HEK293 (cell line): ENCODE measurements around the gene ESRRA.

ENCODE experiments used
- GLI2 ChIP-seq: fragments of 450-650 bp; formaldehyde crosslinking; IDR thresholded peaks from 2 replicates; pipeline ENCODE4; 2017; ENCODE audit warnings: missing biosample characterization, missing genetic modification characterization, low read depth, borderline replicate concordance
- GLI4 ChIP-seq: fragments of 450-650 bp; formaldehyde crosslinking; IDR thresholded peaks from 2 replicates; pipeline ENCODE4 v1.5.1; 2016; ENCODE audit warnings: missing biosample characterization, missing genetic modification characterization
- GLIS2 ChIP-seq: fragments of 450-650 bp; formaldehyde crosslinking; IDR thresholded peaks from 2 replicates; pipeline ENCODE4 v1.5.1; 2016; ENCODE audit warnings: missing biosample characterization, missing genetic modification characterization
- KLF1 ChIP-seq: fragments of 450-650 bp; formaldehyde crosslinking; IDR thresholded peaks from 2 replicates; pipeline ENCODE4 v1.5.1; 2016; ENCODE audit warnings: missing biosample characterization, missing genetic modification characterization
- KLF10 ChIP-seq: fragments of 450-650 bp; IDR thresholded peaks from 2 replicates; pipeline ENCODE4 v1.5.1; 2018; ENCODE audit warnings: missing biosample characterization, mild to moderate bottlenecking, missing genetic modification characterization
- MEIS1 ChIP-seq: sonication (generic); formaldehyde crosslinking; IDR thresholded peaks from 2 replicates; pipeline ENCODE4 v1.8.1; 2022; ENCODE audit warnings: missing genetic modification reagents, mild to moderate bottlenecking, borderline replicate concordance
- MYNN ChIP-seq: fragments of 450-650 bp; formaldehyde crosslinking; IDR thresholded peaks from 2 replicates; pipeline ENCODE4 v1.5.1; 2016; ENCODE audit warnings: missing biosample characterization, missing genetic modification characterization, borderline replicate concordance
- SP2 ChIP-seq: fragments of 450-650 bp; formaldehyde crosslinking; IDR thresholded peaks from 2 replicates; pipeline ENCODE4 v1.5.1; 2016; ENCODE audit warnings: missing biosample characterization, missing genetic modification characterization
- SP7 ChIP-seq: fragments of 450-650 bp; formaldehyde crosslinking; IDR thresholded peaks from 2 replicates; pipeline ENCODE4 v1.5.1; 2016; ENCODE audit warnings: missing biosample characterization, missing genetic modification characterization
- WT1 ChIP-seq: fragments of 450-650 bp; formaldehyde crosslinking; IDR thresholded peaks from 2 replicates; pipeline ENCODE4 v1.5.1; 2016; ENCODE audit warnings: missing biosample characterization, missing genetic modification characterization
- YY2 ChIP-seq: fragments of 450-650 bp; formaldehyde crosslinking; IDR thresholded peaks from 2 replicates; pipeline ENCODE4 v1.5.1; 2016; ENCODE audit warnings: missing biosample characterization, missing genetic modification characterization
- ZBTB11 ChIP-seq: fragments of 450-650 bp; formaldehyde crosslinking; conservative IDR thresholded peaks from 2 replicates; pipeline ENCODE4 v1.5.1; 2016; ENCODE audit warnings: low read depth, missing biosample characterization, missing genetic modification characterization
- ZBTB20 ChIP-seq: fragments of 450-650 bp; formaldehyde crosslinking; IDR thresholded peaks from 2 replicates; pipeline ENCODE4 v1.5.1; 2016; ENCODE audit warnings: missing biosample characterization, missing genetic modification characterization
- ZEB2 ChIP-seq: fragments of 450-650 bp; formaldehyde crosslinking; IDR thresholded peaks from 2 replicates; pipeline ENCODE4 v1.5.1; 2016; ENCODE audit warnings: missing biosample characterization, missing genetic modification characterization
- ZFP3 ChIP-seq: fragments of 450-650 bp; formaldehyde crosslinking; IDR thresholded peaks from 2 replicates; pipeline ENCODE4 v1.5.1; 2016; ENCODE audit warnings: low read depth, missing biosample characterization, missing genetic modification characterization
- ZFP37 ChIP-seq: fragments of 450-650 bp; formaldehyde crosslinking; IDR thresholded peaks from 2 replicates; pipeline ENCODE4 v1.5.1; 2016; ENCODE audit warnings: missing biosample characterization, missing genetic modification characterization
- ZNF112 ChIP-seq: fragments of 450-650 bp; formaldehyde crosslinking; IDR thresholded peaks from 2 replicates; pipeline ENCODE4 v1.5.0; 2017; ENCODE audit warnings: missing biosample characterization, missing genetic modification characterization
- ZNF16 ChIP-seq: fragments of 450-650 bp; formaldehyde crosslinking; IDR thresholded peaks from 2 replicates; pipeline ENCODE4 v1.5.1; 2016; ENCODE audit warnings: low read depth, missing biosample characterization, missing genetic modification characterization
- ZNF214 ChIP-seq: fragments of 450-650 bp; formaldehyde crosslinking; IDR thresholded peaks from 2 replicates; pipeline ENCODE4 v1.5.1; 2017; ENCODE audit warnings: missing biosample characterization, mild to moderate bottlenecking, missing genetic modification characterization, borderline replicate concordance
- ZNF24 ChIP-seq: fragments of 450-650 bp; formaldehyde crosslinking; IDR thresholded peaks from 2 replicates; pipeline ENCODE4 v1.5.1; 2016; ENCODE audit warnings: missing biosample characterization, missing genetic modification characterization
- ZNF292 ChIP-seq: fragments of 450-650 bp; formaldehyde crosslinking; IDR thresholded peaks from 2 replicates; pipeline ENCODE4 v1.5.1; 2016; ENCODE audit warnings: low read depth, missing biosample characterization, missing genetic modification characterization, borderline replicate concordance
- ZNF311 ChIP-seq: fragments of 450-650 bp; formaldehyde crosslinking; IDR thresholded peaks from 2 replicates; pipeline ENCODE4 v1.5.1; 2017; ENCODE audit warnings: missing biosample characterization, missing genetic modification characterization, borderline replicate concordance
- ZNF394 ChIP-seq: fragments of 450-650 bp; formaldehyde crosslinking; IDR thresholded peaks from 2 replicates; pipeline ENCODE4 v1.5.1; 2016; ENCODE audit warnings: missing biosample characterization, missing genetic modification characterization, mild to moderate bottlenecking, moderate library complexity, borderline replicate concordance
- ZNF416 ChIP-seq: fragments of 450-650 bp; formaldehyde crosslinking; IDR thresholded peaks from 2 replicates; pipeline ENCODE4 v1.5.1; 2016; ENCODE audit warnings: missing biosample characterization, missing genetic modification characterization
- ZNF473 ChIP-seq: fragments of 450-650 bp; formaldehyde crosslinking; IDR thresholded peaks from 2 replicates; pipeline ENCODE4 v1.5.1; 2017; ENCODE audit warnings: missing biosample characterization, missing genetic modification characterization
- ZNF513 ChIP-seq: fragments of 450-650 bp; IDR thresholded peaks from 2 replicates; pipeline ENCODE4 v1.5.1; 2018; ENCODE audit warnings: missing biosample characterization, missing genetic modification characterization
- ZNF521 ChIP-seq: fragments of 450-650 bp; formaldehyde crosslinking; IDR thresholded peaks from 2 replicates; pipeline ENCODE4 v1.5.1; 2017; ENCODE audit warnings: missing biosample characterization, mild to moderate bottlenecking, missing genetic modification characterization
- ZNF529 ChIP-seq: fragments of 450-650 bp; formaldehyde crosslinking; IDR thresholded peaks from 2 replicates; pipeline ENCODE4 v1.5.1; 2017; ENCODE audit warnings: missing genetic modification characterization, missing biosample characterization; ENCODE audit not compliant: insufficient replicate concordance
- ZNF548 ChIP-seq: fragments of 450-650 bp; formaldehyde crosslinking; IDR thresholded peaks from 2 replicates; pipeline ENCODE4 v1.5.1; 2016; ENCODE audit warnings: missing biosample characterization, missing genetic modification characterization
- ZNF549 ChIP-seq: fragments of 450-650 bp; IDR thresholded peaks from 2 replicates; pipeline ENCODE4 v1.5.1; 2018; ENCODE audit warnings: missing biosample characterization, missing genetic modification characterization, mild to moderate bottlenecking, inconsistent platforms, moderate library complexity
- ZNF571 ChIP-seq: fragments of 450-650 bp; formaldehyde crosslinking; IDR thresholded peaks from 2 replicates; pipeline ENCODE4 v1.5.0; 2017; ENCODE audit warnings: missing biosample characterization, missing genetic modification characterization
- ZNF596 ChIP-seq: fragments of 450-650 bp; IDR thresholded peaks from 2 replicates; pipeline ENCODE4 v1.5.0; 2018; ENCODE audit warnings: missing biosample characterization, mild to moderate bottlenecking, missing genetic modification characterization, moderate library complexity
- ZNF623 ChIP-seq: fragments of 450-650 bp; formaldehyde crosslinking; IDR thresholded peaks from 2 replicates; pipeline ENCODE4 v1.5.1; 2016; ENCODE audit warnings: missing biosample characterization, missing genetic modification characterization
- ZNF624 ChIP-seq: fragments of 450-650 bp; formaldehyde crosslinking; IDR thresholded peaks from 2 replicates; pipeline ENCODE4 v1.5.1; 2017; ENCODE audit warnings: missing biosample characterization, missing genetic modification characterization
- ZNF707 ChIP-seq: fragments of 450-650 bp; formaldehyde crosslinking; IDR thresholded peaks from 2 replicates; pipeline ENCODE4 v1.5.1; 2016; ENCODE audit warnings: missing biosample characterization, missing genetic modification characterization
- ZSCAN23 ChIP-seq: fragments of 450-650 bp; formaldehyde crosslinking; IDR thresholded peaks from 2 replicates; pipeline ENCODE4 v1.5.1; 2016; ENCODE audit warnings: missing biosample characterization, missing genetic modification characterization
- ZSCAN30 ChIP-seq: fragments of 450-650 bp; IDR thresholded peaks from 2 replicates; pipeline ENCODE4 v1.5.1; 2018; ENCODE audit warnings: missing biosample characterization, mild to moderate bottlenecking, missing genetic modification characterization, moderate library complexity
- TF ChIP-seq, protein P1 (sequence below): fragments of 450-650 bp; formaldehyde crosslinking; IDR thresholded peaks from 2 replicates; pipeline ENCODE4; 2016; ENCODE audit warnings: missing biosample characterization, missing genetic modification characterization

Gene ESRRA

GRCh38 chr11:64317325-64317960 is 12.1 kb downstream of the ESRRA start, which contains the start of gene TRMT112 (continued):
- TF ChIP-seq ZNF24 (tag by site-specific recombination) (peak; percentile 52; the same call in 1 of the 2 replicates), ZSCAN30 (tag by site-specific recombination) (no peak), ZNF394 (tag by site-specific recombination) (peak; percentile 82; the same call in 1 of the 2 replicates), ZFP3 (tag by site-specific recombination) (no peak), KLF1 (no peak), ZNF214 (no peak), SP7 (tag by site-specific recombination) (0 out of 2 replicates have a peak, but pooled peaks have one; percentile 46), ZNF548 (tag by site-specific recombination) (no peak), ZNF623 (no peak), GLI2 (no peak), ZNF707 (tag by site-specific recombination) (no peak), MEIS1 (no peak), ZNF292 (no peak), ZNF571 (no peak), ZNF596 (tag by site-specific recombination) (no peak), ZNF521 (no peak), ZNF549 (no peak), MYNN (tag by site-specific recombination) (no peak), WT1 (tag by site-specific recombination) (no peak), GLIS2 (tag by site-specific recombination) (peak; percentile 50; the same call in 1 of the 2 replicates), ZNF416 (no peak), ZSCAN23 (no peak), ZNF529 (tag by site-specific recombination) (no peak), ZNF473 (tag by site-specific recombination) (no peak), SP2 (tag by site-specific recombination) (peak; percentile 87), ZNF311 (no peak), ZFP37 (tag by site-specific recombination) (no peak), ZNF513 (tag by site-specific recombination) (no peak), ZBTB20 (tag by site-specific recombination) (no peak), YY2 (tag by site-specific recombination) (no peak), ZBTB11 (tag by site-specific recombination) (peak; percentile 93), ZNF16 (tag by site-specific recombination) (no peak), GLI4 (tag by site-specific recombination) (no peak), ZNF624 (tag by site-specific recombination) (no peak), ZEB2 (peak; percentile 65), ZNF112 (no peak), KLF10 (tag by site-specific recombination) (no peak; the same call in 1 of the 2 replicates)
- TF ChIP-seq, protein P1, sequence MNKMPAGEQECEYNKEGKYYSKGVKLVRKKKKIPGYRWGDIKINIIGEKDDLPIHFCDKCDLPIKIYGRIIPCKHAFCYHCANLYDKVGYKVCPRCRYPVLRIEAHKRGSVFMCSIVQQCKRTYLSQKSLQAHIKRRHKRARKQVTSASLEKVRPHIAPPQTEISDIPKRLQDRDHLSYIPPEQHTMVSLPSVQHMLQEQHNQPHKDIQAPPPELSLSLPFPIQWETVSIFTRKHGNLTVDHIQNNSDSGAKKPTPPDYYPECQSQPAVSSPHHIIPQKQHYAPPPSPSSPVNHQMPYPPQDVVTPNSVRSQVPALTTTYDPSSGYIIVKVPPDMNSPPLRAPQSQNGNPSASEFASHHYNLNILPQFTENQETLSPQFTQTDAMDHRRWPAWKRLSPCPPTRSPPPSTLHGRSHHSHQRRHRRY (tag by site-specific recombination), result no peak
